Measurements from ENCODE around the gene GPR55.

GPR55 gene

DNA sequence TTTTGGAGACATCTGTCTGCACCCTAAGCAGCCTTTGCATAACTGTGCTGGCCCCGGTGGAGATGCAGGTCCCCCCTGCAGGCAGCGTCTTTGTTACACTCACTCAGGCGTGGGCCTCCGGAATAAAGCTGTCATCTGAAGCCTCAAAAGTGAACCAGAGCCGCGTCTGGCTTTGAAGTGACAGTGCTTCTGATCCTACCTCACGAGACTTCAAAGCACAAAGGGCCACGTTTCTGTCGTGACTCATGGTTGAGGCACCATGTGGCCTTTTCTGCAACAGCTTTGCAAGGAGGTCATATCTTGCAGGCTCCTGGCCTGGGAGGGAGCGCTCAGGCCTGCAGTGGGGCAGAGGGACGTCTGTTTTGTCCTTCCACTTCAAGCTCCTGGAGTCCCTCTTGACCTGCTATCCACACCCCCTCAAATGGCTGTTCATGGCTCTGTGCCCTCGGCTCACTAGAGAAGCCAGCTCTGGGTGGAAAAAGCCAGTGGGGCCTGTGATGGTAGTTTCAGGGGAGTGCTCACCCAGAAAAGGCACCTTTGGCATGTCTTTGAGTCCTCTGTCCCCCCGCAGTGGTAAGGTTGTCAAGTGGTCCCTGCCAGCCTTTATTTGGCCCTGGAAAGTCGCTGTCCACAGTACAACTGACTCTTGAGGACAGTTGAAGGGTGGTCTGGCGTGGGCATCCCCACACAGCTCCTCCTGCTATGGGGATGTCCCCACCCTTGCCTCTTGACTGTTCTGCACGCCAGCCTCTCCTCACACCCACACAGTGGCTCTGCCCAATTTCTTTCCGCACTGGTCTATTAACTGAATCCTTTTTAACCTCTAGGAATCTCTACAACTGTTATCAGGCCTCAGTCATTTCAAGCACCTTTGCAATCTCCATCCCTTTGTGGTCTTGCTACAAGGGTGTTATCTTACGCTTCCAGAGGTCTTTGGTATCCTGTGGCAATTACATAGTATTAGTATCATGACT lies 19.3 kb downstream of the GPR55 start:
- H2AFZ ChIP-seq (ENCODE audit: low read length, unreplicated experiment): no peak overlapping the region
- no peak overlapping the region for H3K27ac ChIP-seq (ENCODE audit: low read depth, low read length)
- H3K36me3 ChIP-seq (ENCODE audit: insufficient read depth, low read length): no peaks in the 10 kb centered on the region
- no peaks in the 10 kb centered on the region for H3K79me2 ChIP-seq (ENCODE audit: control insufficient read depth, insufficient read depth, low read length, unreplicated experiment)
- no peak overlapping the region for H3K4me3 ChIP-seq (ENCODE audit: low read depth, low read length)
- peaks cover 18% of the 10 kb centered on the region for H3K27me3 ChIP-seq (ENCODE audit: insufficient read depth, low read length)
- H3K4me1 ChIP-seq (ENCODE audit: control insufficient read depth, insufficient read depth, low read length, unreplicated experiment): peaks cover 11% of the 10 kb centered on the region

DNA sequence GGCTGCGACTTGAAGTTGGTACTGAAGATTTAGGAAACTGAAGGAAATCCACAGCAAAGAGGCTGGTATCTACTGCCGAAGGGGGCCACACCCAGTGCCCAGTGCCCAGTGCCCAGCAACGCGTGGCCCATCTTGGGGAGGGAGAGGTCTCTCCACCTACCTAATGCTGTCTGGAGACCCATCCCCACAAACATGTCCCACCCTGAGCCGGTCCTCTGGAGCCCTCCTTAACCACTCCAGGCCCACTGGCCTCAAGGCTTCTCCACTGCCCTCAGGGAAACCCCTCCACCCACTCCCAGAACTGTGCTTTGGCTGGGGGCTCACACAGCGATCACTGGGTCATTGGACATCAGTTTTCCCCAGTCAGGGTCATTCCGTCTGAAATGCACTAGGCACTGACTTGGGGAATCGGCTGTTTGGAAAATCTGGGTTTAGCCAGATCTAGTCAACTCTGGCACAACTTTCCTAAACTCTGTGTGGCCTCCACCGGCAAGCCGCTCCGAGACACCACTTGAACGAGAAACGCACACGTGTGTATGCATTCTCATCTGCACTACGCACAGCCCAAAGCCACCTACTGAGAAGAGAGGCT lies 20.1 kb downstream of the GPR55 start:
- H2AFZ ChIP-seq (ENCODE audit: low read length, unreplicated experiment): no peak overlapping the region
- H3K27ac ChIP-seq (ENCODE audit: low read depth, low read length): no peak overlapping the region
- H3K36me3 ChIP-seq (ENCODE audit: insufficient read depth, low read length): no peaks in the 10 kb centered on the region
- peaks cover 11% of the 10 kb centered on the region for H3K4me1 ChIP-seq (ENCODE audit: control insufficient read depth, insufficient read depth, low read length, unreplicated experiment)
- H3K4me3 ChIP-seq (ENCODE audit: low read depth, low read length): no peak overlapping the region
- H3K79me2 ChIP-seq (ENCODE audit: control insufficient read depth, insufficient read depth, low read length, unreplicated experiment): no peaks in the 10 kb centered on the region
- H3K27me3 ChIP-seq (ENCODE audit: insufficient read depth, low read length): peaks cover 19% of the 10 kb centered on the region

DNA sequence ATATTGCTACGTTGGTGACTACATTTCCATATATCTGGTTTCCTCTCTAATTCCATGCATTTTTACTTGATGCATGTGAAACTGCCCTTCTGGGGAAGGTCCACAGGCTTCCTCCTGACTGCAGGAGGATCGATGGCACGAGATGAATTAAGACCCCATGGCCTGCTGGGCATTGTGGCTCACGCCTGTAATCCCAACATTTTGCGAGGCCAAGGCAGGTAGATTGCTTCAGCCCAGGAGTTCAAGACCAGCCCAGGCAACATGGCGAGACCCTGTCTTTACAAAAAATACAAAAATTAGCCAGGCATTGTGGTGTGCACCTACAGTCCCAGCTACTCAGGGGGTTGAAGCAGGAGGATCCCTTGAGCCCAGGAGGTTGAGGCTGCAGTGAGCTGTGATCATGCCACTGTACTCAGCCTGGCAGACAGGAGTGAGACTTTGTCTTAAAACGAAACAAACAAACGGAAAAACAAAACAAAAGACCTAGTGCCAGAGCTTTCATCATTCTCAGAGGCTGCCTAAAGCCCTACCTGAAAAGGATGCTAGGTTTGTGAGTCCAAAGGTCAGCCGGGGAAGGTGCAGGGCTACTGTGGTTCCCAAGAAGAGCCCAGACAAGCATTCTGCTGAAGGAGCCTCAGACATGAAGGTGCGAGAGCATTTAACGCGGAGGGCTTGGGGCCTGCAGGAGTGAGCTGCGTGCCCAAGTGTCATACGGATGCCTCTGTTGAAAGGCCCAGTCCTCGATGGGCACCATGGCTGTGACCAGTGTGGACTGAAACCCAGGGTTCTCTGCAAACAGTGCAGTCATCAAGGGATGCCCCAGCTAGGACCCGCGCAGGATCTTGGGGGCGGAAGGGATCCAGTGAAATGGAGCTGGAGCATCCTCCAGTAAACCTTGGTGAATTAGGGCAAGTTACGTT lies 21.6 kb downstream of the GPR55 start:
- no peak overlapping the region for H2AFZ ChIP-seq (ENCODE audit: low read length, unreplicated experiment)
- H3K36me3 ChIP-seq (ENCODE audit: insufficient read depth, low read length): no peaks in the 10 kb centered on the region
- no peak overlapping the region for H3K27ac ChIP-seq (ENCODE audit: low read depth, low read length)
- peaks cover 30% of the 10 kb centered on the region for H3K27me3 ChIP-seq (ENCODE audit: insufficient read depth, low read length)
- H3K4me1 ChIP-seq (ENCODE audit: control insufficient read depth, insufficient read depth, low read length, unreplicated experiment): peaks cover 5% of the 10 kb centered on the region
- H3K79me2 ChIP-seq (ENCODE audit: control insufficient read depth, insufficient read depth, low read length, unreplicated experiment): no peaks in the 10 kb centered on the region
- H3K4me3 ChIP-seq (ENCODE audit: low read depth, low read length): no peak overlapping the region

DNA sequence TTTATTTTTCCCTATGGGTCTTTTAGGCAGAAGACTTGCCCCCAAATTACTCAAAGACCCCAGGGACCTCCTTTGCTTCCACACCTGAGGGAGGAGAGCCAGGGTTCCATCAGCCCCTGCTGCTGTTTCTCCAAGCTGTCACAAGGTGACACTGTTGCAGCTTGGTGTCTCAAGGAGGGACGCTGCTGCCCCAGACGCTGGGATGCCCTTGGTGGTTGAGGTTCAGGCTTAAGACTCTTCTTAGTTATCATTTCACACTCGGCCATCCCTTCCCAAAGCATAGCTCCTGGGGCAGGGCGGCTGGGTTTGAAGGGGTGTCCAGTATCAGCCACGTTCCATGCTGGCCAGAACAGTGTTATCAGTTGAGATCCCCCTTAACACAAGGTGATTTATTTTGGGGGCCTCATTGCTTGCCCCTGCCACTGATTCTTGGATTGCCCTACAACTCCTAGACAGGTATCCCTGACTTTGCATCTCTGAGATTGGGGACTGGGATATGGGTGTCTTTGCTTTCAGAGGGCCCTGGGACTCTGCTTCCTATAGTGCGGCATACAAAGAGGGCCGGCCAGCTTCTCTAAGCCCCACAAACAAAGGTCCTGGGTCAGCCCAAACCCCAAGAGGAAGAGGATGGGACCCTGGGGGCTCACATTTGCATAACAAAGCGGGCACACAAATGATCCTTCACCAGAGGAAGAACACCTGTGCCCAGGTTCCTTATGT lies 22.7 kb downstream of the GPR55 start:
- no peak overlapping the region for H3K4me3 ChIP-seq (ENCODE audit: low read depth, low read length)

DNA sequence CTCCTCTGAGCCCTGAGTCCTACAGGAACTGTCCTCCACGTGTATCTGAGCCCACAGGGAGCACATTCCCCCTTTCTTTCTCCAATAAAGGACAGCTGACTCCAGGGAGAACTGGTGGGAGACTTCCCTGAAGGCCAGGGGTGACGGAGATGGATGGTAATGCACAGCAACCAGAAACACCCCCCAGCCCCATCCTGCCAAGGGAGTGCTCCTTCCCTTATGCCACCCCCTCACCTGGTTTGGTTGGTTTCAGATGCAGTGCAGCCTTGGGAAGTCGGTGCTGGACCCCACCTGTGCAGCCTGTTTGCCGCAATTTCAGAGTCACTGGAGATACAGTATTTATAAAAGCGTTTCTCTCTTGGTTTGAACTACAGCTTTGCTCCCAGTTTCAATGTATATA lies 24.0 kb downstream of the GPR55 start:
- peaks cover 52% of the 10 kb centered on the region for H3K27me3 ChIP-seq (ENCODE audit: insufficient read depth, low read length)
- H2AFZ ChIP-seq (ENCODE audit: low read length, unreplicated experiment): no peak overlapping the region
- H3K36me3 ChIP-seq (ENCODE audit: insufficient read depth, low read length): no peaks in the 10 kb centered on the region
- no peaks in the 10 kb centered on the region for H3K4me1 ChIP-seq (ENCODE audit: control insufficient read depth, insufficient read depth, low read length, unreplicated experiment)
- H3K79me2 ChIP-seq (ENCODE audit: control insufficient read depth, insufficient read depth, low read length, unreplicated experiment): no peaks in the 10 kb centered on the region
- H3K27ac ChIP-seq (ENCODE audit: low read depth, low read length): no peak overlapping the region
- H3K4me3 ChIP-seq (ENCODE audit: low read depth, low read length): no peak overlapping the region

More for the DNA sequence above, 22.7 kb downstream of the GPR55 start:
- H3K79me2 ChIP-seq (ENCODE audit: control insufficient read depth, insufficient read depth, low read length, unreplicated experiment): no peaks in the 10 kb centered on the region
- H3K27me3 ChIP-seq (ENCODE audit: insufficient read depth, low read length): peaks cover 39% of the 10 kb centered on the region
- H3K36me3 ChIP-seq (ENCODE audit: insufficient read depth, low read length): no peaks in the 10 kb centered on the region
- no peak overlapping the region for H2AFZ ChIP-seq (ENCODE audit: low read length, unreplicated experiment)
- H3K4me1 ChIP-seq (ENCODE audit: control insufficient read depth, insufficient read depth, low read length, unreplicated experiment): no peaks in the 10 kb centered on the region
- no peak overlapping the region for H3K27ac ChIP-seq (ENCODE audit: low read depth, low read length)

DNA sequence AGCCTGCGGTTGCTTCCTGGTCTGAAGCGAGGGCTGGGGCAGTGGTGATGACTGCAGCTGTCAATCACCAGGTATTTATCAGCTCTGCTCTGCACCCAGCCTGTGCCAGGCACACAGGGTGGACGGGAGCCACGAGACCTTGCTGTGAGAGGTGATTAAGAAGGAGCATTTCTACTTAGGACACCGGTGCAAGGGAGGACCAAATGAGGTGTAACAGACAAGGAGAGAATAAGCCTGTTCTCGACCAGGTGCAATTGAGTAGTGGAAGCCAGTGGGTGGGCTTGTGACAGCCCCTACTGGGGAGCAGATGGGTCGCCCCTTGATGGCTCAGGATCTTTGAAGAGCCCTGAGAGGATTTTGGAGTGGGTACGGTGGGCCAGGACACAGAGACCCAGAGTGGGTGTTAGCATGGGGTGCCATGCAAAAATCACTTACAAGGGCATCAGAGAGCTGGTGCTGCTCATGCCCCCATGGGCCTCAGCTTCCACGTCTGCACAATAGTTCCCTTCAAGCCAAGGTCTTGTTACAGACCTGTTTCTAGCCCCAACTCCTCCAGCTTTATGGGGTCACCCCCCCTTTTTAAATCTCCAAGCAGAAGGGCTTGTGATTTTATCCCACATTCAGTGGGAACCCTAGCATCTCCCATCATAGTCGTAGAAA lies 24.6 kb downstream of the GPR55 start:
- H2AFZ ChIP-seq (ENCODE audit: low read length, unreplicated experiment): no peak overlapping the region
- H3K79me2 ChIP-seq (ENCODE audit: control insufficient read depth, insufficient read depth, low read length, unreplicated experiment): no peaks in the 10 kb centered on the region

DNA sequence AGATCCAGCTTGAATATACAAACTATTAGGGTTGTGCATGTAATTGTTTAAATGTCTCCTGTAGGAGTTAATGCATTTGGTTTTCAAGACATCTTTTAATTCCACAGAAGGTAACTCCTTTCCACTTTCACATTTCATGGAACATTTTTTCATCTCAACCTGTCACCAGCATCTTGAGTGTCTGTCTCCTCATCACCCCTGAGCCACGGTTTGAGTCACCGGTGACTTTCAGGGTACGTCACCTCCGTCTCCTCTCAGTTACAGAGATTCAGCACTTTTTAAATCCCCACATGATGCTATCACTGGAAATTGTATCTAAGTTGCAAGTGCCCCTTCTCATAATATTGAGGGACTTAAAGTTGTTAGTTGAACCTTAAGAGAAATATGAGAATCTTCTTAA lies 25.3 kb downstream of the GPR55 start:
- H2AFZ ChIP-seq (ENCODE audit: low read length, unreplicated experiment): no peak overlapping the region
- no peaks in the 10 kb centered on the region for H3K36me3 ChIP-seq (ENCODE audit: insufficient read depth, low read length)
- no peak overlapping the region for H3K27ac ChIP-seq (ENCODE audit: low read depth, low read length)
- no peak overlapping the region for H3K4me3 ChIP-seq (ENCODE audit: low read depth, low read length)
- no peaks in the 10 kb centered on the region for H3K4me1 ChIP-seq (ENCODE audit: control insufficient read depth, insufficient read depth, low read length, unreplicated experiment)
- H3K27me3 ChIP-seq (ENCODE audit: insufficient read depth, low read length): peaks cover 60% of the 10 kb centered on the region
- H3K79me2 ChIP-seq (ENCODE audit: control insufficient read depth, insufficient read depth, low read length, unreplicated experiment): no peaks in the 10 kb centered on the region

More for the DNA sequence above, 24.6 kb downstream of the GPR55 start:
- no peaks in the 10 kb centered on the region for H3K4me1 ChIP-seq (ENCODE audit: control insufficient read depth, insufficient read depth, low read length, unreplicated experiment)
- H3K27me3 ChIP-seq (ENCODE audit: insufficient read depth, low read length): peaks cover 58% of the 10 kb centered on the region
- no peaks in the 10 kb centered on the region for H3K36me3 ChIP-seq (ENCODE audit: insufficient read depth, low read length)
- no peak overlapping the region for H3K27ac ChIP-seq (ENCODE audit: low read depth, low read length)
- H3K4me3 ChIP-seq (ENCODE audit: low read depth, low read length): no peak overlapping the region

DNA sequence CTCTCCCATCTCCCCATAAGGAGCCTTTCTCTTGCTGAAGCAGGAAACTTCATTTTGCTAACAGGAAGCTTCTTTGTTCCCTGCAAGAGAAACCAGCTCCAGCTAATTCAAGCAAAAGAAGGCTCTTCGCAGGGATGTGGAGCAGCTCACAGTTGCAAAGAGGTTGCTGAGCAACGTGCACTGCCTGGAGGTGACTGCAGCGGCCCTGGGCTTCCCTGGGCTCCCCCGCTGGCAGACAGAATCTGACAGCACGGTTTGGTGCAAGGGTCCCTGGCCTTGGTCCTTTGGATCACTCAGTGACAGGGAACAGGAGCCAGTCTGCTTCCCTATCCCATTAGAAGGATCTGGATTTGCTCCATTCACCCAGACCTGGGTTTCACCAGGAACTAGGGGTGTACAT lies 25.8 kb downstream of the GPR55 start:
- Histone ChIP-seq H3K27ac (ENCODE audit: low read depth, low read length) (no peak overlapping the region), H3K4me3 (ENCODE audit: low read depth, low read length) (no peak overlapping the region), H3K4me1 (ENCODE audit: control insufficient read depth, insufficient read depth, low read length, unreplicated experiment) (no peaks in the 10 kb centered on the region), H3K79me2 (ENCODE audit: control insufficient read depth, insufficient read depth, low read length, unreplicated experiment) (no peaks in the 10 kb centered on the region), H2AFZ (ENCODE audit: low read length, unreplicated experiment) (no peak overlapping the region), H3K27me3 (ENCODE audit: insufficient read depth, low read length) (peaks cover 64% of the 10 kb centered on the region), H3K36me3 (ENCODE audit: insufficient read depth, low read length) (no peaks in the 10 kb centered on the region)

DNA sequence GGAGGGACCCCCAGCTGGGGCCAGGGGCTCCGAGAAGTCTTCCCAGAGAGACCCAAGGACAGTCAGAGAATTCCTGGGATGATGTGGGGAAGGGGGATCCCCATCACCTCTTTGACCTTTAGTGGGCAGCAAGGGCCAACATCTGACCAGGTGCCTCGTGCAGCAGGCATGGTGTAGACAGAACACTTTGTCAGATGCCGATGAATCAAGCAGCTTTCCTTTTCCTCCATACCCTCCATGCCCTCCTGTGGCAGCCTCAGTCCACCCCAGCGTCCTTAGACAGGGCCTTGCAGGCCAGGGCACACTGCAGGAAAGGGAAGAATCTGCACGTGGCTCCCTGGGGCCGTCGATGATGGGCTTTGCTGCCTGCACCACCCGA lies 26.3 kb downstream of the GPR55 start:
- Histone ChIP-seq H3K4me1 (ENCODE audit: control insufficient read depth, insufficient read depth, low read length, unreplicated experiment) (no peaks in the 10 kb centered on the region), H2AFZ (ENCODE audit: low read length, unreplicated experiment) (no peak overlapping the region), H3K4me3 (ENCODE audit: low read depth, low read length) (no peak overlapping the region), H3K27ac (ENCODE audit: low read depth, low read length) (no peak overlapping the region), H3K79me2 (ENCODE audit: control insufficient read depth, insufficient read depth, low read length, unreplicated experiment) (no peaks in the 10 kb centered on the region), H3K27me3 (ENCODE audit: insufficient read depth, low read length) (peaks cover 70% of the 10 kb centered on the region), H3K36me3 (ENCODE audit: insufficient read depth, low read length) (no peaks in the 10 kb centered on the region)
